ENCODE results near the gene SLC26A1. TPM values are rescaled to one million over a fixed set of nuclear protein-coding genes. Genes with fewer than 3 reads are reported as not detected.

The SLC26A1 gene
- total RNA-seq, 4 donors from 2014 or later = 1.7 to 4.1 (median 2.8) TPM

DNA sequence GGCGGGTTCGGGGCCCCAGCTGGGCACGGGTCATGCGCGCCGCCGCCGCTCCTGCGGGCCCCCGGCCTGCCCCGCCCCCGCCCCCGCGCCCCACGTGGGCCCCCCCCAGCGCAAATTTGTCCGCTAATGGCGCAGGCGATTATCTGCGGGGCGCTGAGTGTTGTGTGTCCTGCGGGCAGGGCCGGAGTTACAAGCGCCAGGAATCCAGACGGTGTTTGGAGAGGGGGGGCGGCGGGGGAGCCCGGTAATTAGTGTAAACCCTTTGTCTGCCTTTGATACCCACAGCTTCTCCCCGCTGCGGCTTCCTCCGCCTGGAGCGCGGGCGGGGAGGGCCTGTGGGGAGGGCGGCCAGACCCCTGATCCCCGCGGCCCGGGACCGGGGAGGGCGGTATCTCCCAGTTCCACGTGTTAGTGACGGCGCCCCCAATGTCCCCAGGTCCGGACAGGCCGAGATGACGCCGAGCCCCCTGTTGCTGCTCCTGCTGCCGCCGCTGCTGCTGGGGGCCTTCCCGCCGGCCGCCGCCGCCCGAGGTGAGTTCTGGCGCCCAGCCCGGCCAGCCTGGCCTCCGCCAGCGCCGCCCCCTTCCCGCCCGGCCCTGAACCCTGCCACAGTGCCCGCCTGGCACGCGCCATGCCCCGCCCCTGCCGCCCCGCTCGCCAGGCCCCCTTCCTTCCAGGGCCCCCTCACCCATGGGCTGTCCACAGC, 19.0 kb upstream of the SLC26A1 start:
- no peaks in the 10 kb centered on the region for H3K9me3 ChIP-seq
- H3K27me3 ChIP-seq = peaks cover 14% of the 10 kb centered on the region
- intact Hi-C loops (cut with DNase I; ENCODE audit: low total_unique reads) (no loop called here), in situ Hi-C loops (cut with MboI; ENCODE audit: low pct_ligation_motif_present in 1 of 4, low pct_unique_long_range_greater_than_20kb in 1 of 4, low sequenced_read_pairs in 3 of 4) (no loop called here)
- peak overlapping the region; percentile 46 to 62 (median 47) for H3K4me3 ChIP-seq
- TF ChIP-seq POLR2AphosphoS5 (IDR thresholded peaks at IDR 0.05) = peak in 1 of 3 donors; percentile 13
- no peak for TF ChIP-seq EP300 (IDR thresholded peaks at IDR 0.05; ENCODE audit: low read depth)
- DNase-seq = peak; percentile 67
- 5% methylated on average over 32 of the region's 69 CpGs; no CpG with 5 or more reads in 1 of the 2 donors for WGBS, 2 donors (ENCODE audit: low coverage in 1 of 2)
- H3K27ac ChIP-seq = peak overlapping the region; percentile 38 to 59 (median 46)
- H3K4me1 ChIP-seq = peaks cover 20 to 33% (median 27%) of the 10 kb centered on the region in 4 donors
- no peaks in the 10 kb centered on the region for H3K36me3 ChIP-seq

DNA sequence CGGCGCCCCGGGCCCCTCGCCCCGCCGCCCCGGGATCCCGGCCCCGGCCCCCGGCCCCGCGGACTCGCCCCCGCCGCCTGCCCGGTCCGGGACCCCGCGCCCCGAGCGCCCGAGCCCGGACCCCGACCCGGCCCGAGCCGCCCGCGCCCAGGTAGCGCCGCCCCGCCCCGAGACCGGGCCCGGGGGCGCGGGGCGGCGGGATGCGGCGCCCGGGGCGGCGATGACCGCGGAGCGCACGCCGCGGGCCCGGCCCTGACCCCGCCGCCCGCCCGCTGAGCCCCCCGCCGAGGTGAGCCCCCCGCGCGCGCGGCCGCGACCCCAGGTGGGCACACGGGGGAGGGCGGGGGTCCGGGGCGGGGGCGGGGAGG, 18.4 kb upstream of the SLC26A1 start:
- H3K27me3 ChIP-seq = peaks cover 19% of the 10 kb centered on the region
- no peaks in the 10 kb centered on the region for H3K9me3 ChIP-seq
- peaks cover 20 to 33% (median 27%) of the 10 kb centered on the region in 4 donors for H3K4me1 ChIP-seq
- in situ Hi-C loops (cut with MboI; ENCODE audit: low pct_ligation_motif_present in 1 of 4, low pct_unique_long_range_greater_than_20kb in 1 of 4, low sequenced_read_pairs in 3 of 4) (no loop called here), intact Hi-C loops (cut with DNase I; ENCODE audit: low total_unique reads) (no loop called here)
- TF ChIP-seq POLR2AphosphoS5 (IDR thresholded peaks at IDR 0.05) = no peak
- TF ChIP-seq EP300 (IDR thresholded peaks at IDR 0.05; ENCODE audit: low read depth) = no peak
- TF ChIP-seq, protein P1, sequence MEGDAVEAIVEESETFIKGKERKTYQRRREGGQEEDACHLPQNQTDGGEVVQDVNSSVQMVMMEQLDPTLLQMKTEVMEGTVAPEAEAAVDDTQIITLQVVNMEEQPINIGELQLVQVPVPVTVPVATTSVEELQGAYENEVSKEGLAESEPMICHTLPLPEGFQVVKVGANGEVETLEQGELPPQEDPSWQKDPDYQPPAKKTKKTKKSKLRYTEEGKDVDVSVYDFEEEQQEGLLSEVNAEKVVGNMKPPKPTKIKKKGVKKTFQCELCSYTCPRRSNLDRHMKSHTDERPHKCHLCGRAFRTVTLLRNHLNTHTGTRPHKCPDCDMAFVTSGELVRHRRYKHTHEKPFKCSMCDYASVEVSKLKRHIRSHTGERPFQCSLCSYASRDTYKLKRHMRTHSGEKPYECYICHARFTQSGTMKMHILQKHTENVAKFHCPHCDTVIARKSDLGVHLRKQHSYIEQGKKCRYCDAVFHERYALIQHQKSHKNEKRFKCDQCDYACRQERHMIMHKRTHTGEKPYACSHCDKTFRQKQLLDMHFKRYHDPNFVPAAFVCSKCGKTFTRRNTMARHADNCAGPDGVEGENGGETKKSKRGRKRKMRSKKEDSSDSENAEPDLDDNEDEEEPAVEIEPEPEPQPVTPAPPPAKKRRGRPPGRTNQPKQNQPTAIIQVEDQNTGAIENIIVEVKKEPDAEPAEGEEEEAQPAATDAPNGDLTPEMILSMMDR (IDR thresholded peaks at IDR 0.05) = no peak
- no peak for TF ChIP-seq POLR2A (IDR thresholded peaks at IDR 0.05)
- H3K36me3 ChIP-seq = no peaks in the 10 kb centered on the region
- peak overlapping the region in 3 of 4 donors; percentile 46 to 62 (median 46) for H3K4me3 ChIP-seq
- no peak for DNase-seq
- H3K27ac ChIP-seq = peak overlapping the region in 1 of 4 donors; percentile 59
- WGBS, 2 donors (ENCODE audit: low coverage in 1 of 2) = no CpG with 5 or more reads among the region's 69 CpGs

DNA sequence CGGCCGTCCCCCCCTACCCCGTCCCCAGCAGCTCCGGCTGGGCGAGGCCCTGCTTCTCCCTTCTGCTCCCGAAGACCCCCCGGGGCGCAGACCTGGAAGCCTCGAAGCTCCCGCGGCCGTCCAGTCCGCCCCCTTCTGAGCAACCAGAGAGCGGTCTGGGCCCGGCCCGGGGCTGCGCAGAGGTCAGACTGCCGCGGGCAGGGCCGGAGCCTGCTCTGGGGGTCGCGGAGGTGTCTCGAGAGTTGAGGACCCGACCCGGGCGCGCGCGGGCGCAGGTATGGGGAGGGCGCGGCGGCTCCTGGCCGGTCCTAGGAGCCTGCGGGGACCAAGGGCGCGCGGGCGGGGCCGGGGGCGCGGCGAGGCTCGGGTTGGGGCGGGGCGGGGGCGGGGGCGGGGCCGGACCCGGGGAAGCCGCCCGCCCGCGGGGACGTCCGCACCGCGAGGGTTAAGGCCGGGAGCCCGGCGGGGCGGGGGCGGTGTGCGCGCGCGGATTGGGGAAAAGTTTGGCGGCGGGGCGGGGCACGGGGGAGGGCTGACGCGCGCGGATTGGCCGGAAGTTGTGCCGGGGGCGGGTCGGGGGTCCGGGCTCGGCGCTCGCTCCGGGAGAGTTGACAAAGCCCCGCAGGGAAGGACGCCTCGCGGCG, 17.9 kb upstream of the SLC26A1 start, which contains the start of gene FGFRL1:
TSS of gene FGFRL1 (plus strand) at position 605 of the 644 bp plus-strand sequence. CDS start 860 bp downstream, outside the sequence.
- TF ChIP-seq EP300 (IDR thresholded peaks at IDR 0.05; ENCODE audit: low read depth) = no peak
- TF ChIP-seq, protein P1 (IDR thresholded peaks at IDR 0.05) = no peak
- TF ChIP-seq POLR2A (IDR thresholded peaks at IDR 0.05) = no peak
- peak in 2 of 3 donors; percentile 15 to 26 for TF ChIP-seq POLR2AphosphoS5 (IDR thresholded peaks at IDR 0.05)
- 2% methylated on average over 16 of the region's 89 CpGs; no CpG with 5 or more reads in 1 of the 2 donors for WGBS, 2 donors (ENCODE audit: low coverage in 1 of 2)
- H3K36me3 ChIP-seq = no peaks in the 10 kb centered on the region
- H3K9me3 ChIP-seq = no peaks in the 10 kb centered on the region
- in situ Hi-C loops (cut with MboI; ENCODE audit: low pct_ligation_motif_present in 1 of 4, low pct_unique_long_range_greater_than_20kb in 1 of 4, low sequenced_read_pairs in 3 of 4) = no loop called here
- H3K27me3 ChIP-seq = peaks cover 24% of the 10 kb centered on the region
- peak within 1 kb of the TSS; percentile 46 to 62 (median 47) for H3K4me3 ChIP-seq
- peak; percentile 96 for DNase-seq
- H3K27ac ChIP-seq = peak within 1 kb of the TSS; percentile 80 to 84 (median 82)
- intact Hi-C loops (cut with DNase I; ENCODE audit: low total_unique reads) = no loop called here
- peaks cover 20 to 33% (median 27%) of the 10 kb centered on the region in 4 donors for H3K4me1 ChIP-seq

DNA sequence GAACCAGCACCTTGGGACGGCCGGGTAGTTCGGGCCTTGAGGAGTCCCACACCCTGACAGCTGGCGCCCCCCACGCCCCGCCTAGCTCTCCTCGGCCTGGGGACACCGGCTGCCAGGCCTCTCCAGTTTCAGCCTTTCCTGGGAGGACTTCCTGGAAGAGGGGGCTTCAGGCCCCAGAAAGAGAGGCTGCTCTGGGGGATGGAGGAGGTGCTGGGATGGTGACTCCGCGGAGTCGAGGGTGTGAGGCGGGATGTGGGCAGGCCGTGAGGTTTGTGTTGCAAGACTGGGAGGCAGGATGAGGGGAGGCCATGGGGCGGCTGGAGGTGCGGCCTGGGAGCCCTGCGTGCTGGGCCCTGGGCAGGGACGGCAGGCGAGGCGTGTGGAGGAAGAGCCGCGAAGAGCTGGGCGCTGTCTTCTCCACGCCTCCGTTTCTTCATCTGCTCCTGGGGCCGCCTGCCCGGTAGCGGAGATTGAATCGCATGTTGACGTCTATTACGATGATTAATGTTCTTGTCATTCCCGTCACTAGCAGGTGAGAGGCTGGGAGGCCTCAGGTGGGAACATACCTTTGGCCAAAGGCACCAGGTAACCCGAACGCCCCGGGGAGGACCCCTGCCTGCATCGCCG, 17.3 kb upstream of the SLC26A1 start:
- WGBS, 2 donors (ENCODE audit: low coverage in 1 of 2) = 4% methylated on average over 28 of the region's 36 CpGs; no CpG with 5 or more reads in 1 of the 2 donors
- H3K27me3 ChIP-seq = peaks cover 31% of the 10 kb centered on the region
- peak; percentile 76 for DNase-seq
- H3K27ac ChIP-seq = peak overlapping the region; percentile 80 to 84 (median 82)
- H3K9me3 ChIP-seq = no peaks in the 10 kb centered on the region
- TF ChIP-seq EP300 (IDR thresholded peaks at IDR 0.05; ENCODE audit: low read depth) (no peak), POLR2A (IDR thresholded peaks at IDR 0.05) (peak; percentile 29), POLR2AphosphoS5 (IDR thresholded peaks at IDR 0.05) (peak in 1 of 3 donors; percentile 21)
- TF ChIP-seq, protein P1 (IDR thresholded peaks at IDR 0.05) = no peak
- in situ Hi-C loops (cut with MboI; ENCODE audit: low pct_ligation_motif_present in 1 of 4, low pct_unique_long_range_greater_than_20kb in 1 of 4, low sequenced_read_pairs in 3 of 4) = no loop called here
- H3K4me1 ChIP-seq = peaks cover 20 to 33% (median 27%) of the 10 kb centered on the region in 4 donors
- no peaks in the 10 kb centered on the region for H3K36me3 ChIP-seq
- intact Hi-C loops (cut with DNase I; ENCODE audit: low total_unique reads) = no loop called here
- peak overlapping the region; percentile 37 to 67 (median 50) for H3K4me3 ChIP-seq

All from transverse colon (tissue), 4 donors.